Neutrophil (primary cell): ENCODE measurements around the gene HMCN2.

Experiments used
- H3K27ac ChIP-seq: fragments of 200-600 bp; sonication (generic); 2 replicates; pipeline ENCODE4 v1.5.1; 2016; ENCODE audit warnings: mild to moderate bottlenecking, moderate library complexity
- H3K27me3 ChIP-seq: fragments of 200-600 bp; sonication (generic); 2 replicates; pipeline ENCODE4 v1.6.0; 2016; ENCODE audit warnings: mild to moderate bottlenecking
- H3K36me3 ChIP-seq: fragments of 200-600 bp; sonication (generic); 2 replicates; pipeline ENCODE4 v1.5.1; 2017
- H3K4me1 ChIP-seq, 2 experiments: fragments of 200-600 bp in 1 of 2; sonication (generic) in 1 of 2; 1 replicate in 1 of 2; 2 replicates in 1 of 2; pipeline versions ENCODE4 v1.5.1 to v1.6.1; 2013 to 2016; ENCODE audit warnings: low read depth in 1 of 2, low read length in 1 of 2, mild to moderate bottlenecking in 1 of 2, moderate library complexity in 1 of 2; ENCODE audit not compliant: control insufficient read depth in 1 of 2, insufficient read depth in 1 of 2
- H3K4me3 ChIP-seq, 2 experiments: fragments of 200-600 bp in 1 of 2; sonication (generic) in 1 of 2; 1 replicate in 1 of 2; 2 replicates in 1 of 2; pipeline ENCODE4 v1.5.1; 2013 to 2016; ENCODE audit warnings: low read depth in 1 of 2, low read length in 1 of 2, mild to moderate bottlenecking in 1 of 2, moderate library complexity in 1 of 2
- H3K9me3 ChIP-seq: fragments of 200-600 bp; sonication (generic); 2 replicates; pipeline ENCODE4 v1.5.1; 2016
- CTCF ChIP-seq: fragments of 200-600 bp; sonication (generic); IDR thresholded peaks from 2 replicates; pipeline ENCODE4 v1.5.1; 2016; ENCODE audit warnings: antibody characterized with exemption

The HMCN2 gene

GRCh38 chr9:130478736-130479575, 213.4 kb downstream of the HMCN2 start:
- H3K4me1 ChIP-seq, result no peaks in the 10 kb centered on the region
- H3K36me3 ChIP-seq, result no peaks in the 10 kb centered on the region
- TF ChIP-seq CTCF, result no peak
- no peak overlapping the region for H3K4me3 ChIP-seq
- H3K27ac ChIP-seq, result no peak overlapping the region
- peaks cover 52% of the 10 kb centered on the region for H3K27me3 ChIP-seq
- H3K9me3 ChIP-seq, result no peaks in the 10 kb centered on the region

- H3K4me1 ChIP-seq, result no peaks in the 10 kb centered on the region
- no peaks in the 10 kb centered on the region for H3K9me3 ChIP-seq
- TF ChIP-seq CTCF, result no peak
- no peak overlapping the region for H3K27ac ChIP-seq
- H3K27me3 ChIP-seq, result peaks cover 52% of the 10 kb centered on the region
- no peak overlapping the region for H3K4me3 ChIP-seq
- H3K36me3 ChIP-seq, result no peaks in the 10 kb centered on the region
These were observed 214.0 kb downstream of the HMCN2 start for GRCh38 chr9:130479587-130479986.

GRCh38 chr9:130480673-130481072, 215.1 kb downstream of the HMCN2 start:
- Histone ChIP-seq H3K27me3 (peaks cover 55% of the 10 kb centered on the region), H3K27ac (no peak overlapping the region), H3K4me1 (no peaks in the 10 kb centered on the region), H3K36me3 (no peaks in the 10 kb centered on the region), H3K4me3 (no peak overlapping the region), H3K9me3 (no peaks in the 10 kb centered on the region)
- TF ChIP-seq CTCF, result no peak

GRCh38 chr9:130482463-130482862, 216.9 kb downstream of the HMCN2 start:
- Histone ChIP-seq H3K27ac (no peak overlapping the region), H3K36me3 (no peaks in the 10 kb centered on the region), H3K27me3 (peaks cover 58% of the 10 kb centered on the region), H3K9me3 (no peaks in the 10 kb centered on the region), H3K4me1 (no peaks in the 10 kb centered on the region), H3K4me3 (no peak overlapping the region)
- TF ChIP-seq CTCF, result no peak

GRCh38 chr9:130483371-130483971, 217.9 kb downstream of the HMCN2 start:
- Histone ChIP-seq H3K4me3 (no peak overlapping the region), H3K9me3 (no peaks in the 10 kb centered on the region), H3K27ac (no peak overlapping the region), H3K4me1 (no peaks in the 10 kb centered on the region), H3K36me3 (no peaks in the 10 kb centered on the region), H3K27me3 (peaks cover 57% of the 10 kb centered on the region)
- no peak for TF ChIP-seq CTCF
